GM19099 (cell line): ENCODE results near the gene ZKSCAN3.

ENCODE experiments used
- POLR2A ChIP-seq: IDR thresholded peaks from 3 replicates; pipeline ENCODE4 v1.6.1; 2011; ENCODE audit warnings: low read depth; ENCODE audit not compliant: insufficient read length; ENCODE audit errors: extremely low read depth

The ZKSCAN3 gene

DNA sequence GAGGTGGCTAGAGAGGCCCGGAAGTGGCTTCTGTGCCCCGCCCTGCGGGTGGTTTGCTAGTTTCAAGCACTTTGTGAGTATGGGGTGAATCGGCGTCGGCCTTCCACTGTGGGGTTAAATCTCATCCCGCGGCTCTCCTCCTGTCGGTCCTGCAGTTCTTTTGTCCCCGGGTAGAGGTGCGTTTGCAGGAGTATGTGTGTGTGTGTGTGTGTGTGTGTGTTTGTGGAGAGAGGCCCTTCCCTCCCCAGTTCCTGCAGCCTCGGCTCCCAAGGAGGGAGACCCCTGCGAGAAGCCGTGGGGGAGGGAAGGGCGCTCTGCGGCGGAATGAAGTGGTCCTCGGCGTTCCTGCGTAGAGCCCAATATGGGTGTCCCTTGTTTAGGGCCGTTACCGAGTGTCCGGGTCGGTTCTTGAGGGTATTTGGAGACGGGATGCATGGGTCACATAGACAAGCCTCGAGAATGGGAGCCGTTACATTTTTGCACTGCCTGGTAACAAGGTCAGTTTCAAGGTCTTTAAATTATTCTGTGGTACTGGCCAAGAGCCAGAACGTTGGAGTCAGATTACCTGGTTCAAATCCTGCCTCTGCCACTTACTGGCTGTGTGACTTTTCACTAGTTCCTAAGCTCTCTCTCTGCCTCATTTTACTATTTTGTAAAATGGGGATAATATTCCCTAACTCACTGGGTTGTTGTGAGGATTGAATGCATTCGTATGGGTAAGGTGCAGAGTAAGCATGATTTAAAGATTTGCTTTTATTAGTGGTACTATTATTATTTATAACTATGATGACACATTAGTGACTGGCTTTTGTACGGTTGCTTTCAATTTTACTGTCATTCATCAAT, at the start of gene ZKSCAN3:
Gene ZKSCAN3, plus strand, starts transcription at position 56 of the 846 bp plus-strand sequence. CDS start 9,640 bp downstream, outside the sequence.
- TF ChIP-seq POLR2A, result peak; percentile 85

DNA sequence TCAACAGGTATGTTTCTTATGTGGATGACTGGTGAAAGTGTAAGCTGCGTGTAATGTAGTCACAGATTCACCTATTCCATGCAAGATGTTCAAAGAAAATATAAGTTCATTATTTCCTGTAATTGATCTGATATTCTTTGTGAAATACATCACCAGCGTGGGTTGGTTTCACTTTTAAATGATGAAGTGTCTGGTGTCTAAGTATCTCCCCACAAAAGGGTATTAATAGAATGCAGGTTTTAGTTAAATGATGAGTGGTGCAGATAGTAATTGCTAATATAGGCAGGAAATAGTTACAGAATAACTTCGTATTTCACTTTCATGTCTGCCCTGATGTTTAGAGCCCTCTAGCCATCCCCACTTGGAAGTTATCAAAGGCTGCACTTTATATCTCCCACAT, 46.2 kb upstream of the ZKSCAN3 start:
- TF ChIP-seq POLR2A, result no peak

DNA sequence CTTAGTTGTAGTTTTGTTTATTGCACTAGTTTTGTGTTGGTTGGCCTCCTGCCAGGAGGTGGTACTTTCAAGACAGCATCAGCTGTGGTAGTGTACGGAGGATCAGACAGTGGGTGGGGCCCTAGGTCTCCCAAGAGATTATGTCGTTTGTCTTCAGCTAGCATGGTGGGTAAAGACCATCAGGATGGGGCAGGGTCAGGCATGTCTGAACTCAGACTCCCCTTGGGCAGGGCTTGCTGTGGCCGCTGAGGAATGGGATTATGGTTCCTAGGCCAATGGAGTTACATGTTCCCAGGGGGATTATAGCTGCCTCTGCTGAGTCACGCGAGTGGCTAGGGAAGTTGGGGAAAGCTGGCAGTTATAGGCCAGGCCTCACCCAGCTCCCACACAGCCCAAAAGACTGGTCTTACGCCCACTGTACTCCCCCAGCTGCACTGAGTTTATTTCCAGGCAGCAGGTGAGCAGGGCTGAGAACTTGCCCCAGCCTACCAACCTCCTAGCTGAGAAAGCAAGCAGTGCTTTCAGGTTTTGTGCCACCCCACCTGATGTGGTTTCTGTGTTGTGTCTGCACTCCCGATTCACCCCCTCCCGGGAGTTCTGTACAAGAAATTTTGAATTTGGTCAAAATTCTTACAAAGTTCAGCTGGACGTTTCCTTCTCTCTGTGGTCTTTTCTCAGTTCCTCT, 38.5 kb upstream of the ZKSCAN3 start:
- TF ChIP-seq POLR2A, result no peak

DNA sequence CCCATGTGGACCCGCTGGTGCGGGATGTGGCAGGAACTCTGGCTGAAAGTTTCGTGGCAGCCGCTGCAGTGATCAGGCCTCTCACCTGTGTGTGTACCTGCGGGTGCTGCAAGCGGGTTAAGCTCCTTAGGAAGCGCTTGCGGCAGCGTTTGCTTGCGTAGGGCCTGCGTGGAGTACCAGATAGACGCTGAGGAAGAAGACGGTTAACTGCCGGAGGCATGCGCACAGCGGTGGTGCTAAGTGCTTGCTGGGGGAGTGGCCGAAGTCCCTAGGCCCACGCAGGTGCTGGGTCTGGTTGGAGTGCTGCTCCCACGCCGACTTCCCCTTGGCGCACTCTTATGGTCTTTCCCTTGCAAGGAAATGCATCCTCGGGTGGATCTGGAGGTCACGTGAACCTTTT, 36.8 kb upstream of the ZKSCAN3 start:
- no peak for TF ChIP-seq POLR2A

DNA sequence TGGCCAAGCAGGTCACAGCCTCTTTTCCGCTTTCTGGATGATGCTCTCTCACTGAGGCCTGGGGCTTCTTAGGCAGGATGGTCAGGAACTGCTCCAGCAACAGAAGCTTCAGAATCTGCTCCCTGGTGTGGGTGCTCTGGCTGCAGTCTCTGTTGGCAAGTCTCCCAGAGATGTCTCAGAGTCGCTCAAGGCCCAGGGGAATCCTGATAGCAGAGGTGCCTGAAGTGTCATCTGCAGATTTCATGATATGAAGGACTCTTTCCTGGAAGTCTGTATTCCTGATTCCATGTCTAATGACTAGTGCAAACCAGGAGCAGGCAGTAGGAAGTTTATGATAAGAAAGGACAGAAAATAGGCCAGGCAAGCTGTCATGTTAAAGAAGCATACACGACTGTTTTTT, 34.1 kb upstream of the ZKSCAN3 start:
- TF ChIP-seq POLR2A, result no peak

DNA sequence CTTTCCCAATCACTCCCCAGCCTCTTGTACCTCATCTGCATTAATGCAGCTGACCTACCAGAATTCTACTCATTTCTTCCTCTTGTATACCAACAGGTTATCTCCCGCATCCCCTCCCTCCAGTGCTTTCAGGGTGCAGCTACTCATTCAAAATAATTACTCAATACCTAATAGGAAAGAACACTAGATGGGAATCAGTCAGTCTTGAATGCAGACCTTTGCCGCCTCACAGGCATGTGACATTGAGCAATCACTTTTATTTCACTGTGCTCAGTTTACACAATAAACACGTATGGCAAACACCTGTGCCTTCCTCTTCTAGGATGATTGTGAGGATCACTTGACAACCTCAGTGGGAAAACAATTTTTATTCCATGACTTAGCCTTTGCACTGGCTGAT, 27.1 kb upstream of the ZKSCAN3 start:
- no peak for TF ChIP-seq POLR2A

DNA sequence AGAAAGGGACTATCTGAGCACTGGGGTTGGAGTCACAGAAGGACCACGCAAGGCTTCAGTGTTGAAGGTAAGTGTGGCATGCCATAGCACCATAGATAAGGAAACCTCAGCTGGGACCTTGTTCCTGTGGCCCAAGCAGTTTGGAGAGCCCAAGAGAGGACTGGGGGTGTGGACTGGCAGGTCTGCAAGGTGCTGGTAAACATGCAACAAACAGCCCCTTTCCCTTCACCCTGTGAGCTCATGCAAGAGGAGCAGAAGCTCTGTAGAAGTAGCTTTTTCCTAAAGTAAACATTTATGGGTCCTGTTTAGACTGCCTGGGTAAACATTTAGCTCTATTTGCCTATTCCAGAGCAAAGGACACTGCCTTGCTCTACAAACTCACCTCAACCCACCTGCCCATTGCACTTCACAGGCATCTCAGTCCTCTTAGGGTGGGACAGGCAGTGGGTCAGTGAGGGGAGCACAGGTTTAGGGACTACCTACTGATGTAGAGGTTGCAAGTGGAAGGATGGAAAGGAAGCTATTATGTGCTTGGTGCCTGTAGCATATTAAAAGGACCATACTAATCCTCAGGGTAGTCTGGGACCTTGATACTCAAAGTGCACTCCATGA, 25.8 kb upstream of the ZKSCAN3 start:
- no peak for TF ChIP-seq POLR2A

DNA sequence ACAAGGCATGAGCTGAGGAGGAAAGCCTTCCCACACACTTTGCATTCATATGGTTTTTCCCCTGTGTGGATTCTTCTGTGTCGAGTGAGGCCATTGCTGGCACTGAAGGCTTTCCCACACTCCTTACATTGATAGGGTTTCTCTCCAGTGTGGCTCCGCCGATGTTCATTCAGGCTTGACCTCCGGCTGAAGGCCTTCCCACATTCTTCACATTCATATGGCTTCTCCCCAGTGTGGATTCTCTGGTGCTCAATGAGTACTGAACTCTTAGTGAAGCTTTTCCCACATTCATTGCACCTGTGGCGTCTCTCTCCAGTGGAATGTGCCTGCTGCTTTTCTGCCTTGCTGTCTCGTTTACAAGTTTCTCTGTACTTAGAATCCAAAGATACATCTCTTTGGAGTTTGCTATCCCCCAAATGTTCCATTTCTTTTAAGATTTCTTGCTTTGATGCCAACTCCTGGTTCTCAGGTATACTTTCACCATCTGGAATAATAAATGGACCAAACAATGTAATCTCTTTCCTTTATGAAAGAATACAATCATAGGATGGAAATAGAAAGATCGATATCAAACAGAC, 23.3 kb upstream of the ZKSCAN3 start:
- TF ChIP-seq POLR2A, result no peak

DNA sequence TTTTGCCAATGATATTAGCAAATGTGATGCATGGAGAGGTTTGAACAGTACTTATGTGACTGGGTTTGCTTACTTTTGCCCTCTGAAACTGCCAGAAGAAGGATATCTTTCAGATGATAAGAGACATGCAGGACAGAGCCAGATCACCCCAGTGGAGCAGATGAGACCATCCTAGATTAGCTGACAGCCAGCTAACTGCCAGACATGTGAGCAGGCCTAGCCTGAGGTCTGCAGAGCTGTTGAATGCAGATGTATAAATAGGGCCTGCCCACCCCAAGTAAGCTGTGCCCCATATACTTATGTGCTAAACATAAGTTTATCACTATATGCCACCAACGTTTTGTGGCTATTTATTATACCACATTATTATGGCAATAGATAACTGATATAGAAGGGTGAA, 19.7 kb upstream of the ZKSCAN3 start:
- TF ChIP-seq POLR2A, result no peak

DNA sequence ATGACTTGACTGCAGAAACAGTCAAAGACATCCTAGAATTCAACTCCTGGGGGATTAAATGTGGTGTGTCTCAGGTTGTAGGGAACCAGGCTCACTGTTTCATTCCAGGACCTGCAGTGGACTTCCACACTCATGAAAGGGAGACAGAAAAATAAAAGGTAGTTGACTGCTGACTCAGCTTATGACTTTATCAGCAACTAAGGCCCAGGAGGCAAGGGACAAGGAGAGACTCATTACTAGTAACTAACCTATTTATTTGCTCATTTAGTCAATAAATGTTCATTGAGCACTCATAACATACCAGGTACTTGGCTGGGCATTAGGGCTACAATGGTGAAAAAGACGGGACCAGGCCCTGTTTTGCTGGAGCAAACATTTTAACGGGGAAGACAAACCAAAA, 16.7 kb upstream of the ZKSCAN3 start:
- TF ChIP-seq POLR2A, result no peak

DNA sequence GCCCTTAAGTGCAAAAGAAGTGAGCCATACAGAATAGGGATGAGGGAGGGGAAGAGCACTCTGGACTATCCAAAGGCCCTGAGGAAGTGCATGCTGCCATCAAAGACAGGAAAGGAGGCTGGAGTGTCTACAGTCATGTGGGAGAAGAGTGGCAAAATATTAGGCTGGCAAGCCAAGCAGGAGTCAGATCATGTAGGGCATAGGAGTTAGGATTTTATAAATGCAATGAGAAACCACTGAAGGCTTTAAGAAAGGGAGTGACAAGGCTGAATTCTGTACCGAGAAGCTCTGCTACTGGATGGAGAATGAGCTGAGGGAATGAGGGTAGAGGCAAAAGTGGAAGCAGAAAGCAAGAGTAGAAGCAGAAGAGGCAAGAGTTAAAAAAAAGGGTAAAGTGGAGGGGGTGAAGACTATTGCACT, 16.1 kb upstream of the ZKSCAN3 start:
- no peak for TF ChIP-seq POLR2A

DNA sequence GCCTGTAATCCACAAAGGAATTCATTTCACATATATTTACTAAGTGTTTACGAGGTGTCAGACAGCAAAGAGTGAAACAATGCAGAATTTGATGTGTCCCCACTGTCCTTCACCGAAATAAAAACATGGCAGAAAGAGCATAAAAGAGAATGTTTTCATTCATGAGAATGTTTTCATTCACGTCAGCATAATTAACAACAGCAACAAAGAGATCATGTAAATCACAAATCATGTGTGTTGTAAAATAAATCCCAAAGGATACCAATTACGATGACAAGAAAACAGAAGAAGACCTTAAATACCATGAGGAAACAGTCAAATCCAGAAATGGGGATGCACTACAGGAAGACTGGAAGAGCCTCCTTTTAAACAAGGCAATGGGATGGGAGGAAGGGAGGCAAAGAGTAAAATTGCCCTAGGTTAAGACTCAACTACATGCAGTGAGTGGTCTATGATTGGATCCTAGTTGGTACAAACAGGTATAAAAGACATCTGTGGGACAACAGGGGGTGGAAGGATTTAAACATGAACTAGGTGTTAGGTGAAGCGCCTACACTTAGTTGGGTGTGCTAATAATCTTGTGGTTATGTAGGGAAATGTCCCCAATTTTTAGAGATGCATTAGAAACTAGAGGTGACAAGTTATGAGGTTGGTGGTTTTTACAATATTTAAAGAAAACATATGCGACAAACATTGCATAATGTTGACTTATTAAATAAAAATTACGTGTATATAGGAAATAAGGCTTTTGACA, 15.3 kb upstream of the ZKSCAN3 start:
- no peak for TF ChIP-seq POLR2A

DNA sequence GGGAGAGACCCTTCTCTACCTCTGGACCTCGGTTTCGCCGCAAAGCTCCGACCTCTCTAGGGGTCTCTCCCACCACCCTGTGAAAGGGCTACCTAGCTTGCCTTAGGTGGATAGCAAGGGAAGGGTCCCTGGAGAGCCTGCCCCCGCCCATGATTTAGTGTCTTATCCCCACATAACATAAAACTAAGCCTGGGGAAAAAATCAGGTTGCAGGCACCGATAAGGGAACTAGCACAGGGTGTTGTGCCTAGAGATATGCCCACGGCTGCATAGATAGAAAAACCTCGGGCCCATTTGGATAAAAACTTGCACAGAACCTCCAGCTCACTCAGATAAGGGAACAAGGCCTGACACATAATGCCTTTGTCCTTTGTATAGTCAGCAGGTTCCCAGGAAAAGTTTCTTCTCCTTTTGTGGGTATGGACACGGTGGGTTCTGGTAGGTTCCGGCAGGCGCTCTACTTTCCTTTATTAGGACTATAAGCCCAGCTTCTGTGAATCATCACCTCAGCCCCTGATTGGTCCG, 14.6 kb upstream of the ZKSCAN3 start:
- TF ChIP-seq POLR2A, result no peak

DNA sequence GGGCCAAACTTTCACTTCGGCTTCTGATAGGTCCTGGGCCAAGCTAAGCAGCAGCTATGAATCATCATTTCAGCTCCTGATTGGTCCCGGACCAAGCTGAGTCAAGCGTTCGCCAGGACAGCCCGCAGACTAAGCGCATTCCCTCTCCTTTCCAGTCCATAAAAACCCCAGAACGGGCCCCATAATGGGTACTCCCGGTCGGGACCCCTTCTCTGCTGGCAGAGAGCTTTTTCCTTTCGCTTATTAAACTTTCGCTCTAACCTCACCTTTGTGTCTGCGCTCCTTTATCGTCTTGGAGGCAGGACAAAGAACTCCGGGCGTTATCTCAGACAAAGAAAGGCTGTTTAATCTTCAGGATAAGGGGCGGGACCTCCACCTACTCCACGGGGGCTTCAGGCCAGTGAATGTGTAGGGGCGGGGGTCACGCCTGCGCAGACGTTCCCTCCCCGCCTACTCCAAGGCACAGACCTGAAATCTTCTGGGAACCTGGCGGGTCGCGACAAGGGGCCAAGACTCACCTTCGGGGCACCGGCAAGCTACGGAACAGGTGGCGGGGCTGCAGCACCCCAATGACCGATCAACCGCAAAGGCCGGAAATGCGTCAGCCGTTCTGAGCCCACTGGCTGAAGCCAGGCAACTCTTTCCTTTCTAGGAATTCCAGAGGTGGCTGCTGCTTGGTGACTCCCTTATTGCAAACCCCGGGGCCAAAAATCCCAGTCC, 14.0 kb upstream of the ZKSCAN3 start, which contains the start of gene ZSCAN31:
Gene ZSCAN31, minus strand, starts transcription at position 585 of the 720 bp plus-strand sequence. CDS start 6,465 bp downstream, outside the sequence.
- TF ChIP-seq POLR2A, result peak; percentile 72
